HepG2 (cell line): ENCODE results near the gene HSPB6. TPM values are rescaled to one million over a fixed set of nuclear protein-coding genes. Genes with fewer than 3 reads are reported as not detected.

Experiments used
- ATAC-seq: fragments of 200-7000 bp; cut with Tn5 transposase; 3 replicates; pipeline ENCODE4 v1.9.1; 2020; ENCODE audit warnings: mild to moderate bottlenecking, moderate library complexity
- BruUV-seq: library from RNA; stranded (reverse); fragments of 400-500 nt; replicated peaks from 2 replicates; lab custom pipeline; 2021; lab: Mats Ljungman, UMichigan
- CTCF ChIA-PET: fragments of 300-600 bp; formaldehyde crosslinking; extraction: SDS; loops from one replicate; lab custom pipeline; 2021; ENCODE audit warnings: low total read pairs, inconsistent platforms, low intra/inter-chr PET ratio; lab: Yijun Ruan, JAX
- POLR2A ChIA-PET: fragments of 350-600 bp; sonication (Branson Sonifier 250); formaldehyde crosslinking; loops from one replicate; lab custom pipeline; 2020; ENCODE audit warnings: antibody characterized with exemption, inconsistent platforms; lab: Yijun Ruan, JAX
- DNase-seq: peaks from one replicate; pipeline ENCODE4 v3.0.0-alpha.2; 2015; ENCODE audit warnings: low spot score
- FAIRE-seq: peaks from 3 replicates; lab custom pipeline; 2011; peaks lifted over from hg19 to GRCh38; lab: Jason Lieb, UNC
- H2AFZ ChIP-seq: one replicate; pipeline ENCODE4 v1.6.1; 2011; ENCODE audit warnings: low read length, inconsistent platforms
- H3K27ac ChIP-seq: fragments of 300-600 bp; 3 replicates; pipeline ENCODE4 v1.8.0; 2011; ENCODE audit warnings: mixed run types, mild to moderate bottlenecking, mixed read lengths, low read length, inconsistent platforms; ENCODE audit not compliant: insufficient read depth; ENCODE audit errors: extremely low read length
- H3K27me3 ChIP-seq, 2 experiments: fragments of 200-600 bp in 1 of 2; 2 replicates in 1 of 2; 3 replicates in 1 of 2; pipeline versions ENCODE4 v1.6.0 to v1.8.0; 2011; ENCODE audit warnings: low read length in 2 of 2, mild to moderate bottlenecking in 2 of 2, moderate library complexity in 2 of 2, inconsistent platforms in 1 of 2; ENCODE audit not compliant: insufficient read depth in 2 of 2, control insufficient read depth in 1 of 2
- H3K36me3 ChIP-seq, 2 experiments: fragments of 200-600 bp in 1 of 2; replicated peaks in 1 of 2; 2 replicates in 1 of 2; 3 replicates in 1 of 2; pipeline versions ENCODE4 v1.5.1 to v1.8.0; 2011; ENCODE audit warnings: low read length in 2 of 2, inconsistent platforms in 1 of 2; ENCODE audit not compliant: insufficient read depth in 2 of 2, control insufficient read depth in 1 of 2
- H3K4me1 ChIP-seq: 2 replicates; pipeline ENCODE4 v1.5.1; 2012; ENCODE audit warnings: low read length, inconsistent platforms; ENCODE audit not compliant: insufficient read depth
- H3K4me2 ChIP-seq: 2 replicates; pipeline ENCODE4 v1.6.0; 2011; ENCODE audit warnings: low read depth, low read length, inconsistent platforms
- H3K4me3 ChIP-seq, 3 experiments: fragments of 200-600 bp in 1 of 3; sonication (generic), shearing (Covaris generic) in 1 of 3; replicated peaks in 1 of 3; 2 replicates each; pipeline ENCODE4 v1.5.1; 2011 to 2016; ENCODE audit warnings: low read length in 3 of 3, inconsistent platforms in 2 of 3, low read depth in 2 of 3, mild to moderate bottlenecking in 2 of 3, control low read depth in 1 of 3, mixed read lengths in 1 of 3; ENCODE audit not compliant: insufficient read depth in 1 of 3
- H3K79me2 ChIP-seq: one replicate; pipeline ENCODE4 v1.6.1; 2011; ENCODE audit warnings: low read length, inconsistent platforms; ENCODE audit not compliant: insufficient read depth
- H3K9ac ChIP-seq: 2 replicates; pipeline ENCODE4 v1.6.0; 2011; ENCODE audit warnings: mild to moderate bottlenecking, low read depth, low read length, inconsistent platforms; ENCODE audit not compliant: insufficient read depth
- H3K9me3 ChIP-seq: 2 replicates; pipeline ENCODE4 v1.5.1; 2012; ENCODE audit warnings: mild to moderate bottlenecking, low read length
- H4K20me1 ChIP-seq: 2 replicates; pipeline ENCODE4 v1.6.0; 2011; ENCODE audit warnings: inconsistent platforms, mild to moderate bottlenecking, low read length, moderate library complexity; ENCODE audit not compliant: insufficient read depth
- CCDC6 ChIP-seq: sonication (generic); formaldehyde crosslinking; IDR thresholded peaks from 2 replicates; pipeline ENCODE4 v1.8.1; 2022; ENCODE audit warnings: mild to moderate bottlenecking, missing genetic modification reagents, moderate library complexity
- CHD2 ChIP-seq: IDR thresholded peaks from 2 replicates; pipeline ENCODE4 v1.6.1; 2011; ENCODE audit warnings: low read depth, low read length, improper control_type of control experiment
- GABPB1 ChIP-seq: IDR thresholded peaks from 2 replicates; pipeline ENCODE4 v1.6.1; 2016; ENCODE audit warnings: mild to moderate bottlenecking, missing genetic modification reagents, moderate library complexity, missing compliant biosample characterization
- TCF7 ChIP-seq: sonication (generic); IDR thresholded peaks from 2 replicates; pipeline ENCODE4 v1.6.1; 2016; ENCODE audit warnings: antibody characterized with exemption, low read depth
- THYN1 ChIP-seq: sonication (generic); formaldehyde crosslinking; IDR thresholded peaks from 2 replicates; pipeline ENCODE4 v1.8.1; 2023; ENCODE audit warnings: low read depth, mild to moderate bottlenecking, moderate library complexity, missing genetic modification reagents, borderline replicate concordance
- ZBTB2 ChIP-seq: sonication (generic); formaldehyde crosslinking; IDR thresholded peaks from 2 replicates; pipeline ENCODE4 v1.8.0; 2022; ENCODE audit warnings: low read depth, missing genetic modification reagents
- ZMYM2 ChIP-seq: sonication (generic); formaldehyde crosslinking; IDR thresholded peaks from 2 replicates; pipeline ENCODE4 v1.8.0; 2022; ENCODE audit warnings: mild to moderate bottlenecking, missing genetic modification reagents
- ZNF136 ChIP-seq: sonication (generic); formaldehyde crosslinking; IDR thresholded peaks from 2 replicates; pipeline ENCODE4 v1.8.1; 2022; ENCODE audit warnings: low read depth, mild to moderate bottlenecking, moderate library complexity, missing genetic modification reagents
- ZNF354B ChIP-seq: sonication (generic); formaldehyde crosslinking; IDR thresholded peaks from 2 replicates; pipeline ENCODE4 v1.8.0; 2022; ENCODE audit warnings: mild to moderate bottlenecking, missing genetic modification reagents
- ZNF432 ChIP-seq: sonication (generic); formaldehyde crosslinking; IDR thresholded peaks from 2 replicates; pipeline ENCODE4 v1.5.0; 2020; ENCODE audit warnings: missing genetic modification reagents, mild to moderate bottlenecking, borderline replicate concordance
- ZNF503 ChIP-seq: sonication (generic); formaldehyde crosslinking; IDR thresholded peaks from 2 replicates; pipeline ENCODE4 v1.4.0; 2020; ENCODE audit warnings: missing genetic modification reagents
- ZNF513 ChIP-seq: sonication (generic); formaldehyde crosslinking; conservative IDR thresholded peaks from 2 replicates; pipeline ENCODE4 v1.5.0; 2020; ENCODE audit warnings: missing genetic modification reagents
- ZSCAN29 ChIP-seq: sonication (generic); formaldehyde crosslinking; conservative IDR thresholded peaks from 2 replicates; pipeline ENCODE4 v1.4.0; 2020; ENCODE audit warnings: mild to moderate bottlenecking, missing genetic modification reagents
- WGBS: methylation state at CpG from one replicate; pipeline ENCODE4 v1.1.6; 2017; ENCODE audit warnings: low lambda C conversion rate; 5-methylcytosine and 5-hydroxymethylcytosine counted together
- in situ Hi-C: cut with HindIII; loops from 2 replicates; pipeline ENCODE4 v1.10.0; 2017; ENCODE audit warnings: low pct_unique_long_range_greater_than_20kb; ENCODE audit not compliant: extremely low pct_ligation_motif_present
- intact Hi-C: fragments of 100-400 bp; cut with micrococcal nuclease; formaldehyde crosslinking; loops from one replicate; pipeline ENCODE4 v1.10.0; 2022; ENCODE audit not compliant: unreplicated experiment
- polyA plus RNA-seq, 8 experiments: library from polyadenylated mRNA; depleted of rRNA in 3 of 8; stranded (reverse) in 7 of 8; unstranded in 1 of 8; fragments of >200 nt; fragmentation: Illumina TruSeq in 4 of 8; extraction: Trizol in 4 of 8; gene quantifications; 2 replicates each; pipeline versions ENCODE4 v1.2.1 to v1.2.3, GENCODE V29; 2011 to 2016; ENCODE audit warnings: low read depth in 4 of 8, missing spikeins in 1 of 8, mixed read lengths in 1 of 8; ENCODE audit not compliant: insufficient read depth in 1 of 8
- total RNA-seq, 5 experiments: library from RNA; depleted of rRNA; stranded (reverse); fragments of >200 nt; fragmentation: Illumina TruSeq; extraction: Trizol; gene quantifications; 2 replicates each; pipeline ENCODE4 v1.2.3, GENCODE V29; 2016; ENCODE audit warnings: low read depth in 1 of 5

The HSPB6 gene
- total and polyA plus RNA-seq, 2 of the 13 experiments (the other 11 are each of a cell fraction or from before 2014, with no cell fraction given) = 0.18 TPM; not detected in 1

GRCh38 chr19:35777961-35778360 lies 21.1 kb upstream of the HSPB6 start:
- no peak overlapping the region for H3K27ac ChIP-seq
- H3K79me2 ChIP-seq = no peaks in the 10 kb centered on the region
- no peaks in the 10 kb centered on the region for H3K27me3 ChIP-seq
- H2AFZ ChIP-seq = no peak overlapping the region
- no peak for TF ChIP-seq ZBTB2 (CRISPR knock-in tag)
- TF ChIP-seq TCF7 = no peak
- TF ChIP-seq CHD2 = no peak
- no peak for TF ChIP-seq GABPB1 (CRISPR knock-in tag)
- no peak for TF ChIP-seq ZNF432 (CRISPR knock-in tag)
- TF ChIP-seq ZNF503 (CRISPR knock-in tag) = no peak
- no peak for TF ChIP-seq ZSCAN29
- TF ChIP-seq THYN1 (CRISPR knock-in tag) = no peak
- TF ChIP-seq ZNF513 = no peak
- TF ChIP-seq ZMYM2 (CRISPR knock-in tag) = no peak
- no peak for TF ChIP-seq ZNF354B (CRISPR knock-in tag)
- no peak for TF ChIP-seq CCDC6 (CRISPR knock-in tag)
- no peak for TF ChIP-seq ZNF136 (CRISPR knock-in tag)
- peak overlapping the region; percentile 89; the same call in 1 of the 2 replicates for H3K4me2 ChIP-seq
- 88% methylated on average over 7 of the region's 7 CpGs for WGBS
- H3K36me3 ChIP-seq = peaks cover 0 to 2% of the 10 kb centered on the region in 2 experiments; a peak in 2 of 5 replicates
- DNase-seq = no peak
- no peak overlapping the region for H3K4me3 ChIP-seq
- ATAC-seq = no peak
- no peak for FAIRE-seq
- ChIA-PET POLR2A (no interaction called here), CTCF (no interaction called here)
- BruUV-seq = no TSS peak
- intact Hi-C loops (loop anchor here (5.0 kb wide), 1 partner anchor 34 kb away; the partner anchor contains the start of gene PRODH2), in situ Hi-C loops (no loop called here)
- H3K9me3 ChIP-seq = no peaks in the 10 kb centered on the region
- H4K20me1 ChIP-seq = no peaks in the 10 kb centered on the region
- no peak overlapping the region for H3K9ac ChIP-seq
- peaks cover 37% of the 10 kb centered on the region for H3K4me1 ChIP-seq
